IMR-90 (cell line): Measurements from ENCODE around the gene SREK1IP1.

ENCODE experiments used
- CTCF ChIP-seq: conservative IDR thresholded peaks from 2 replicates; pipeline ENCODE4 v1.5.1; 2012; ENCODE audit warnings: mild to moderate bottlenecking, low read depth, low read length, improper control_type of control experiment
- RAD21 ChIP-seq: IDR thresholded peaks from 2 replicates; pipeline ENCODE4 v1.6.1; 2012; ENCODE audit warnings: low read length, improper control_type of control experiment

- TF ChIP-seq RAD21: no peak
- no peak for TF ChIP-seq CTCF
Observed at GRCh38 chr5:64763948-64764503, 4.5 kb downstream of the SREK1IP1 start.
